ENCODE measurements around the gene DYRK2.

DYRK2 gene

DNA sequence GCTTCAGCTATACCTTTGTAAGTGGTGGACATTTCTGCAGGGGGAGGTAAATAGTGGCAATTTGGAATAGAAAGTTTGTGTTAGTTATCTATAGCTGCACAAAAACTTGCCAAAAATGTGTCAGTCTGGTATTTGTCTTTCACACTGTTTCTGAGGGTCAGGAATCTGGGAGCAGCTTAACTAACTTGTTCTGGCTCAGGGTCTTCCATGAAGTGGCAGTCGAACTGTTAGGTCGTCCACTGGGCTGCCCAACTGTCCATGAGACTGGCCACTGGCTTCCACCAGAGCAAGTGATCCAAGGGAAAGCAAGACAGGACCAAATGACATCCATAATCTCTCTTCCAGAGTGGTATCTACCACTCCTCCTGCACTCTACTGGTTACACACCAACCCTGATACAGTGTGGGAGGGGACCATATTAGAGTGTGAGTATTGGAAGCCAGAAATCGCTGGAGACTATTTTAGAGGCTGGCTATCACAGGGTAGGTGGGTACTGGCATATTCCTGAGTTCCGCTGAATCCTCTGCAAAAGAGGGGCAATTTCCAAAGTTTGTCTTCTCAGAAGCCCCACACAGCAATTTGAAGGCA is 60.9 kb downstream of the DYRK2 start:
- no peak for DNase-seq

DNA sequence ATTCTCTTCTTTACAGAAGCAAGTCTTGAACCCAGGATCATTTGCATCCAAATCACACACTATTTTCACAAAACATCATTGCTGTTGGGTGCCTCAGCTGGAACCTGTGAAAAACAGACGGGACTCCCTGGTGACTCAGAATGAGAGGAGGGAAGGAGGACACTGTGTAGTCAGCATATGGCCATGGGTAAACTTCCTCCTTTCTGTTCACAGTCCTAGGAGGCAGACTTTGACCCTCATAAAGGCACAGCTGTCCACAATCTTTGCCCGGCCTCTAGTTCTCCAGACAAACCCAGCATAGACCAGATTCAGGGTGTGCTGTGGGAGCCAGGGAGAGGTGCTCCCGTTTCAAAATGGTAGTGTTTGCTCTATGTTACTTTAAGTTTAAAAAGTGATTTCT is 62.0 kb downstream of the DYRK2 start:
- no peak for DNase-seq

DNA sequence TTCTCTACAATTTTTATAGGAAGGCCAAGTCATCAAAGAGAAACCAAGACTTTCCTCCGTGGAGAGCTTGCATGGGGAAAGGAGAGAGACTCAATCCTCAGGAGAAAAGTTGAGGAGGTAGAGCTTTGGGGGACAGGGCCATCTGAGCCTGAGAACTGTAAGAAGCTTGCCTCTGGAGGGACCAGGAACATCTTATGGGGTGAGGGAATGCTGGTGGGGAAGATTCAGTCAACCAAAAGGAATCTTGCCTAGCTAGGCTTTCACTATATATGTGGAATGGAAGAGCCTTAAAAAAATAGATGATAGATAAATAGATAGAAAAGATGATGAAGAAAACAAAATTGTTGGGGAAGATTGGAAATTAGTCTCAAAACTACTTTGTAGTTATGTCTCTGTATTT is 63.5 kb downstream of the DYRK2 start:
- DNase-seq, result no peak

DNA sequence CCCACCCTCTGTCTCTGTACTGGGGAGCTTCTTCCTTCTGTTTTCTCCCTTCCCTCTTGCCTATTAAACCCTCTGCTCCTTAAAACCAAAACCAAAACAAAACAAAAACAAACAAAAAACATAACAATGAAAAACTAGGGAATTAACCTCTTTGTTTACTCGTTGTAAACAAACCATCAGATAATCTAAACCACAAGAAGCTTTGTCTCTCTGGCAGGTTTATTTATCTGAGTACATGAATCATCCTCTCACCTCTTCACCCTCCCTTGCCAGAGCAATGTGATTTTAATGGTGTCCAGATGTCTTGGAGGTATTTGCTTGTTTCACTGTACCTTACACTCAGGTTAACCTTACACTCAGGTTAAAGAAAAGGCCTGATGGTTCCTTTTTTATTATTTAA is 66.1 kb downstream of the DYRK2 start:
- DNase-seq, result no peak
